GM23338 (cell line): ENCODE results near the gene ITPRIPL2. TPM values are rescaled to one million over a fixed set of nuclear protein-coding genes. Genes with fewer than 3 reads are reported as not detected.

Experiments
- ATAC-seq: fragments of 200-7000 bp; cut with Tn5 transposase; 3 replicates; pipeline ENCODE4 v1.9.1; 2020
- DNase-seq: peaks from one replicate; pipeline ENCODE4 v3.0.0-alpha.2; 2015; ENCODE audit warnings: low spot score
- H2AFZ ChIP-seq: fragments of 200-600 bp; sonication (generic); 2 replicates; pipeline ENCODE4 v1.8.0; 2016; ENCODE audit warnings: antibody characterized with exemption, mild to moderate bottlenecking, moderate library complexity
- H3F3A ChIP-seq: fragments of 200-600 bp; sonication (generic); replicated peaks from 2 replicates; pipeline ENCODE4 v1.8.0; 2017; ENCODE audit warnings: antibody characterized with exemption, mixed run types, low read depth
- H3K27ac ChIP-seq: fragments of 200-600 bp; sonication (generic); 2 replicates; pipeline ENCODE4 v1.6.1; 2016; ENCODE audit warnings: low read depth
- H3K27me3 ChIP-seq: fragments of 200-600 bp; sonication (generic); 2 replicates; pipeline ENCODE4 v1.8.0; 2016; ENCODE audit warnings: mild to moderate bottlenecking, mixed run types, moderate library complexity; ENCODE audit not compliant: insufficient read depth
- H3K36me3 ChIP-seq: fragments of 200-600 bp; sonication (generic); 2 replicates; pipeline ENCODE4 v1.8.0; 2016; ENCODE audit warnings: mild to moderate bottlenecking; ENCODE audit not compliant: insufficient read depth
- H3K4me1 ChIP-seq: fragments of 200-600 bp; sonication (generic); 2 replicates; pipeline ENCODE4 v1.8.0; 2016; ENCODE audit warnings: mild to moderate bottlenecking, moderate library complexity; ENCODE audit not compliant: insufficient read depth
- H3K4me2 ChIP-seq: fragments of 200-600 bp; sonication (generic); 2 replicates; pipeline ENCODE4 v1.7.1; 2017; ENCODE audit warnings: mixed run types
- H3K4me3 ChIP-seq: fragments of 200-600 bp; sonication (generic); 2 replicates; pipeline ENCODE4 v1.6.1; 2016; ENCODE audit warnings: mixed run types
- H3K79me2 ChIP-seq: fragments of 200-600 bp; sonication (generic); replicated peaks from 2 replicates; pipeline ENCODE4 v1.8.0; 2017; ENCODE audit warnings: mild to moderate bottlenecking; ENCODE audit not compliant: insufficient read depth
- H3K9me2 ChIP-seq: fragments of 200-600 bp; sonication (generic); 2 replicates; pipeline ENCODE4 v1.8.0; 2017; ENCODE audit not compliant: insufficient read depth
- H4K20me1 ChIP-seq: fragments of 200-600 bp; sonication (generic); replicated peaks from 2 replicates; pipeline ENCODE4 v1.8.0; 2017; ENCODE audit warnings: mild to moderate bottlenecking; ENCODE audit not compliant: insufficient read depth
- H3K27ac Mint-ChIP-seq: 2 replicates; pipeline ENCODE4 v1.8.0; 2020; ENCODE audit warnings: inconsistent platforms, mild to moderate bottlenecking, moderate library complexity, mixed read lengths
- H3K27me3 Mint-ChIP-seq: 3 replicates; pipeline ENCODE4 v1.8.0; 2022; ENCODE audit warnings: low read depth, mild to moderate bottlenecking, moderate library complexity, mixed read lengths, inconsistent platforms; ENCODE audit not compliant: insufficient read depth, poor library complexity
- H3K36me3 Mint-ChIP-seq: 3 replicates; pipeline ENCODE4 v1.8.0; 2021; ENCODE audit warnings: low read depth, mild to moderate bottlenecking, inconsistent platforms, moderate library complexity, mixed read lengths
- H3K4me1 Mint-ChIP-seq: 3 replicates; pipeline ENCODE4 v1.8.0; 2020; ENCODE audit warnings: mild to moderate bottlenecking, inconsistent platforms, mixed read lengths
- H3K4me3 Mint-ChIP-seq: 3 replicates; pipeline ENCODE4 v1.8.0; 2021; ENCODE audit warnings: moderate library complexity, mild to moderate bottlenecking, inconsistent platforms, mixed read lengths
- H3K9me3 Mint-ChIP-seq: 3 replicates; pipeline ENCODE4 v1.8.0; 2020; ENCODE audit warnings: moderate library complexity, mild to moderate bottlenecking, inconsistent platforms, mixed read lengths
- CREB1 ChIP-seq: fragments of 250-450 bp; sonication (Bioruptor Pico); IDR thresholded peaks from 2 replicates; pipeline ENCODE4 v1.5.0; 2020; ENCODE audit warnings: low read depth, mild to moderate bottlenecking, moderate library complexity
- CTCF ChIP-seq, 2 experiments: fragments of 200-600 bp in 1 of 2; sonication (generic) in 1 of 2; conservative IDR thresholded peaks; 2 replicates each; pipeline versions ENCODE4 v1.5.1 to v1.6.1; 2016 to 2017; ENCODE audit warnings: antibody characterized with exemption in 2 of 2, low read depth in 2 of 2, mild to moderate bottlenecking in 2 of 2, moderate library complexity in 1 of 2
- STAT1 ChIP-seq: IDR thresholded peaks from one replicate; pipeline ENCODE4 v1.6.1; 2016; ENCODE audit warnings: antibody characterized with exemption; ENCODE audit not compliant: unreplicated experiment
- polyA plus RNA-seq: library from polyadenylated mRNA; unstranded; fragments of >200 nt; fragmentation: Nextera tagmentation; extraction: Ambion mirVana; gene quantifications from 2 replicates; pipeline ENCODE4 v1.2.1, GENCODE V29; 2016
- total RNA-seq: library from RNA; depleted of rRNA; stranded (reverse); fragments of >200 nt; shearing (Covaris generic); gene quantifications from 2 replicates; pipeline ENCODE4 v1.2.3, GENCODE V29; 2014

Gene ITPRIPL2
- total and polyA plus RNA-seq, 2 experiments from 2014 or later: 0.94 to 8.3 TPM

DNA sequence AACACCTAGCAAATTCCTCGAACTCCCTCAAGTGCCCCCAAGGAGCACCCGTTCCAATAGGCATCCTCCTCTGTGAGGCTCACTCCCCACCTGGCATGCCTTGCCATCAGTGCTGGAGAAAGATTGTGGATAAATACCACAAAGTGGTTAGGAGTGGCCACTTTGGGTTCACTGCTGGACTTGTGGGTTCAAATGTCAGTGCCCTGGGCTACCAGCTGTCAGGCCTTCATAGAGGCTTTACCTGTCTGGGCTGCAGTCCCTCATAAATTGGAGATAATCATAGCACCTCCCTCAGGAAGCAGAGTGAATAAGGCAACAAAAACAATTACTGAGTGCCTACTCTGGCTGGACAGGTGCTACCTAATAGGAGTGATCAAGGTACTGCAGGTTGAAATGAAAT, 52.7 kb downstream of the ITPRIPL2 start:
- no peak overlapping the region for H3K4me3 ChIP-seq
- H3K79me2 ChIP-seq: no peaks in the 10 kb centered on the region
- no peaks in the 10 kb centered on the region for H4K20me1 ChIP-seq
- H3K9me3 Mint-ChIP-seq: peaks cover 4% of the 10 kb centered on the region; the same call in 2 of the 3 replicates
- H3K27ac Mint-ChIP-seq: no peak overlapping the region
- no peaks in the 10 kb centered on the region for H3F3A ChIP-seq
- no peak overlapping the region for H3K27ac ChIP-seq
- no peak overlapping the region for H2AFZ ChIP-seq
- DNase-seq: no peak
- H3K4me1 ChIP-seq: no peaks in the 10 kb centered on the region
- no peaks in the 10 kb centered on the region for H3K36me3 ChIP-seq
- no peaks in the 10 kb centered on the region for H3K9me2 ChIP-seq
- H3K4me2 ChIP-seq: no peak overlapping the region
- peaks cover 23% of the 10 kb centered on the region for H3K27me3 ChIP-seq
- H3K4me1 Mint-ChIP-seq: peaks cover 3% of the 10 kb centered on the region; the same call in 2 of the 3 replicates
- ATAC-seq: no peak
- peaks cover 16% of the 10 kb centered on the region for H3K27me3 Mint-ChIP-seq
- TF ChIP-seq CREB1: no peak
- TF ChIP-seq CTCF (conservative IDR thresholded peaks at IDR 0.05; ENCODE audit: low read depth in 2 of 2): peak; percentile 27 to 29; a peak in 3 of 4 replicates
- no peaks in the 10 kb centered on the region; the same call in 2 of the 3 replicates for H3K36me3 Mint-ChIP-seq
- H3K4me3 Mint-ChIP-seq: no peak overlapping the region

DNA sequence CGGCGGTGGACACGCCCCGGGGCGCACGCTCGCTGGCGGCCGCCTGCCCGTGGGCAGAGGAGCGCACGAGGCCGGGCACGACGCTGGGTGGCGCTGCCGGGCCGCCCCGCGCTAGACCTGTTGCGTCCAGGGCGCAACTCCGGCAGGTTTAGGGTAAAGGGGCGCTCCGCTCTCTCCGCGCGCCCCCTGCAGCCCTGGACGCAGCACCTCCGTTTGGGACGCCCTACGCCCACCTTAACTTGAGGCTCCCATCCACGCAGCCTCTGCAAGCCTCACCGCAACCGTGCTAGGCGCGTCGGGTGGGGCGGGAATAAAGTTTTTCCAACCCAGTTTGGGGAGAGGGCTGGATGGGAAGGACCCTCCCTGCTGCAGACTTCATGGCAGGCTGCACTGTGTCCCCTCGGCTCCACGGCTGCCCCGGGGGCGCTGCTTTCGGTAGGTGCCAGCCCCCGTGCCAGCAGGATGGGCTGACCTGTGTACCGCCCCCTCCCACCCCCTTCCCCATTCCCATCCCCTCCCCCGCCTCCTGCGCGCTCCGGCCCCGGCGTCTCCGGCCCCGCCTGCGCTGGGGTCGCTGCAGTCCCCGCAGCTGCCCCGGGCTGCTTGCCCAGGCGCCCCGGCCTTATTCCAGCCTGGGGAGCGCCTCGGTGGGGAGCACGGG, 54.1 kb downstream of the ITPRIPL2 start, which contains the start of gene SYT17:
TSS of gene SYT17 (plus strand) at position 531 of the 661 bp plus-strand sequence. CDS start 407 bp downstream, outside the sequence.
- Histone ChIP-seq H3K79me2 (no peaks in the 10 kb centered on the region), H4K20me1 (no peaks in the 10 kb centered on the region), H3K36me3 (no peaks in the 10 kb centered on the region), H3K4me1 (no peaks in the 10 kb centered on the region), H3F3A (no peaks in the 10 kb centered on the region), H2AFZ (peak within 1 kb of the TSS; percentile 96), H3K4me2 (peak within 1 kb of the TSS; percentile 87), H3K27ac (no peak within 1 kb of the TSS), H3K4me3 (peak within 1 kb of the TSS; percentile 89), H3K27me3 (peaks cover 23% of the 10 kb centered on the region), H3K9me2 (no peaks in the 10 kb centered on the region)
- ATAC-seq: peak; percentile 91
- no peak for TF ChIP-seq STAT1
- peak; percentile 65 to 84 for TF ChIP-seq CTCF (conservative IDR thresholded peaks at IDR 0.05; ENCODE audit: low read depth in 2 of 2)
- H3K27me3 Mint-ChIP-seq: peaks cover 16% of the 10 kb centered on the region
- H3K4me1 Mint-ChIP-seq: peaks cover 4% of the 10 kb centered on the region; the same call in 2 of the 3 replicates
- H3K36me3 Mint-ChIP-seq: no peaks in the 10 kb centered on the region; the same call in 2 of the 3 replicates
- DNase-seq: peak; percentile 89
- H3K4me3 Mint-ChIP-seq: peak within 1 kb of the TSS; percentile 78
- H3K9me3 Mint-ChIP-seq: peaks cover 4% of the 10 kb centered on the region; the same call in 2 of the 3 replicates
- H3K27ac Mint-ChIP-seq: no peak within 1 kb of the TSS
